WERI-Rb-1 (cell line): ENCODE measurements around the gene JCAD.

Experiments
- DNase-seq: peaks from one replicate; pipeline ENCODE4 v3.0.0-alpha.2; 2020
- H3K27ac ChIP-seq: fragments of 250-450 bp; sonication (Bioruptor Pico); 2 replicates; pipeline ENCODE4 v1.5.1; 2020; ENCODE audit warnings: mild to moderate bottlenecking, moderate library complexity
- H3K27me3 ChIP-seq: fragments of 250-450 bp; sonication (Bioruptor Pico); 2 replicates; pipeline ENCODE4 v1.5.1; 2021; ENCODE audit warnings: mild to moderate bottlenecking, low read depth, moderate library complexity; ENCODE audit not compliant: insufficient read depth, severe bottlenecking
- H3K36me3 ChIP-seq: fragments of 250-450 bp; sonication (Bioruptor Pico); 2 replicates; pipeline ENCODE4 v1.5.1; 2020; ENCODE audit warnings: mild to moderate bottlenecking, moderate library complexity
- H3K4me3 ChIP-seq: 2 replicates; pipeline ENCODE4 v1.5.1; 2011; ENCODE audit warnings: low read depth, mild to moderate bottlenecking, control low read depth, low read length
- H3K9me3 ChIP-seq: fragments of 250-450 bp; sonication (Bioruptor Pico); 2 replicates; pipeline ENCODE4 v1.5.1; 2021; ENCODE audit warnings: mild to moderate bottlenecking, moderate library complexity; ENCODE audit not compliant: severe bottlenecking
- CTCF ChIP-seq: IDR thresholded peaks from 2 replicates; pipeline ENCODE4 v1.5.1; 2011; ENCODE audit warnings: low read depth, mild to moderate bottlenecking, control low read depth, inconsistent platforms, low read length

The JCAD gene

DNA sequence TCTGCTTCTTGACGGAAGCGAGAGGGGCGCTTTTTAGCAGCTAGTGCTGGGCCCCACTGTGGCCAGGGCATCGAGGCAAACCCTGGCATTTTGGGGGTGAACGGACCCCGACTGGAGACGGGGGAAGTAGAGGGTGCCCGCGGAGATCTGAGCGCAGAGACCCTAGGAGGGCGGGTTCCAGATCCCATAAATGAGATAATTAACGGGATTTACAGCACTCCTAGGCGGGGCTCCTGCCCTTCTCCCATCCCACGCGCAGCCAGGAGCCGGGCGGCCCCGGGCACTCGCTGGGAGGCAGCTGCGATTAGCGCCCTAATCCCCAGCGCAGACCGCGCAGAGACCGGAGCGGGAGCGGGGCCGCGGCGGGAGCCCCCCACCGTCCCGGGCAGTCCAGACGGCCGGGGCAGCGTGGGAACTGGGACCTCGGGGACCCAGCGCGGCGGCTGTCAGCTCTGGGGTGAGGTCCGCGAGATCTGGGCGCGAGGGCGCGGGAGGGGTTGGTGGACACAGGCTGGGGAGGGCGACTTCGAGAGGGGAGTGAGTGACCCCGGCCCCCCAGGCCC lies 735 bp downstream of the JCAD start:
- peak; percentile 46 for DNase-seq

GRCh38 chr10:30057894-30058556 lies 1.4 kb downstream of the JCAD start:
- Histone ChIP-seq H3K27me3 (no peaks in the 10 kb centered on the region), H3K4me3 (peak overlapping the region; percentile 66), H3K9me3 (no peaks in the 10 kb centered on the region), H3K27ac (no peak overlapping the region), H3K36me3 (no peaks in the 10 kb centered on the region)
- no peak for TF ChIP-seq CTCF
- no peak for DNase-seq

More for the DNA sequence above, 735 bp downstream of the JCAD start:
- H3K27me3 ChIP-seq, result no peaks in the 10 kb centered on the region
- peak overlapping the region; percentile 46; the same call in 1 of the 2 replicates for H3K27ac ChIP-seq
- no peak for TF ChIP-seq CTCF
- H3K36me3 ChIP-seq, result no peaks in the 10 kb centered on the region
- no peaks in the 10 kb centered on the region for H3K9me3 ChIP-seq
- peak overlapping the region; percentile 66 for H3K4me3 ChIP-seq

GRCh38 chr10:30057421-30057841 lies 2.0 kb downstream of the JCAD start:
- no peaks in the 10 kb centered on the region for H3K27me3 ChIP-seq

GRCh38 chr10:30056767-30057355 lies 2.5 kb downstream of the JCAD start:
- no peak for DNase-seq
- H3K9me3 ChIP-seq, result no peaks in the 10 kb centered on the region
- H3K4me3 ChIP-seq, result no peak overlapping the region
- no peaks in the 10 kb centered on the region for H3K36me3 ChIP-seq
- no peak for TF ChIP-seq CTCF
- H3K27ac ChIP-seq, result no peak overlapping the region
- no peaks in the 10 kb centered on the region for H3K27me3 ChIP-seq

More at GRCh38 chr10:30057421-30057841, 2.0 kb downstream of the JCAD start:
- no peak overlapping the region for H3K4me3 ChIP-seq
- no peaks in the 10 kb centered on the region for H3K9me3 ChIP-seq
- H3K36me3 ChIP-seq, result no peaks in the 10 kb centered on the region
- no peak for DNase-seq
- TF ChIP-seq CTCF, result no peak
- no peak overlapping the region for H3K27ac ChIP-seq

- DNase-seq, result no peak
- no peaks in the 10 kb centered on the region for H3K36me3 ChIP-seq
- H3K4me3 ChIP-seq, result no peak overlapping the region
- no peaks in the 10 kb centered on the region for H3K27me3 ChIP-seq
- H3K27ac ChIP-seq, result no peak overlapping the region
- TF ChIP-seq CTCF, result no peak
- H3K9me3 ChIP-seq, result no peaks in the 10 kb centered on the region
Observed at GRCh38 chr10:30056281-30056680, 3.1 kb downstream of the JCAD start.
